Glutamatergic neuron (in vitro differentiated cells): Measurements from ENCODE around the gene MAP1LC3B2. TPM values are rescaled to one million over a fixed set of nuclear protein-coding genes. Genes with fewer than 3 reads are reported as not detected.

ENCODE experiments used
- DNase-seq: peaks from one replicate; pipeline ENCODE4 v3.0.0; 2022
- H3K27ac Mint-ChIP-seq: one replicate; pipeline ENCODE4 v1.8.0; 2020; ENCODE audit warnings: mild to moderate bottlenecking, mixed read lengths, inconsistent platforms; ENCODE audit not compliant: unreplicated experiment
- H3K27me3 Mint-ChIP-seq: one replicate; pipeline ENCODE4 v1.8.0; 2020; ENCODE audit warnings: mild to moderate bottlenecking, moderate library complexity, mixed read lengths, inconsistent platforms; ENCODE audit not compliant: unreplicated experiment
- H3K36me3 Mint-ChIP-seq: one replicate; pipeline ENCODE4 v1.8.0; 2020; ENCODE audit warnings: mild to moderate bottlenecking, mixed read lengths, inconsistent platforms; ENCODE audit not compliant: unreplicated experiment
- H3K4me1 Mint-ChIP-seq: one replicate; pipeline ENCODE4 v1.8.0; 2020; ENCODE audit warnings: mild to moderate bottlenecking, low read depth, mixed read lengths, inconsistent platforms; ENCODE audit not compliant: unreplicated experiment
- H3K4me3 Mint-ChIP-seq: one replicate; pipeline ENCODE4 v1.8.0; 2020; ENCODE audit warnings: mild to moderate bottlenecking, mixed read lengths, inconsistent platforms; ENCODE audit not compliant: unreplicated experiment
- H3K9me3 Mint-ChIP-seq: one replicate; pipeline ENCODE4 v1.8.0; 2020; ENCODE audit warnings: mild to moderate bottlenecking, moderate library complexity, mixed read lengths, inconsistent platforms; ENCODE audit not compliant: unreplicated experiment
- CTCF ChIP-seq: fragments of 200-600 bp; sonication (generic); IDR thresholded peaks from one replicate; pipeline ENCODE4 v1.5.0; 2021; ENCODE audit not compliant: partially characterized antibody, unreplicated experiment
- total RNA-seq: library from RNA; stranded (reverse); fragmentation: NEBNext Ultra II Directional; extraction: Animal tissue kit (Norgen Biotek cat#: 25700); gene quantifications from one replicate; pipeline ENCODE4 v1.2.1, GENCODE V29; 2021; ENCODE audit not compliant: unreplicated experiment

Gene MAP1LC3B2
- total RNA-seq, 1 donor from 2014 or later: 4.4 TPM

GRCh38 chr12:116594325-116595038 lies 35.3 kb downstream of the MAP1LC3B2 start:
- no peak for DNase-seq
- H3K27ac Mint-ChIP-seq: no peak overlapping the region
- no peak for TF ChIP-seq CTCF
- no peaks in the 10 kb centered on the region for H3K36me3 Mint-ChIP-seq
- H3K4me3 Mint-ChIP-seq: no peak overlapping the region
- no peaks in the 10 kb centered on the region for H3K9me3 Mint-ChIP-seq
- peaks cover 6% of the 10 kb centered on the region for H3K4me1 Mint-ChIP-seq
- peaks cover 4% of the 10 kb centered on the region for H3K27me3 Mint-ChIP-seq

- H3K27me3 Mint-ChIP-seq: peaks cover 4% of the 10 kb centered on the region
- H3K4me3 Mint-ChIP-seq: no peak overlapping the region
- DNase-seq: no peak
These were observed 36.0 kb downstream of the MAP1LC3B2 start for GRCh38 chr12:116595186-116595585.

GRCh38 chr12:116595672-116596071 lies 36.5 kb downstream of the MAP1LC3B2 start:
- H3K4me3 Mint-ChIP-seq: no peak overlapping the region
- no peak for DNase-seq
- peaks cover 4% of the 10 kb centered on the region for H3K27me3 Mint-ChIP-seq
- H3K9me3 Mint-ChIP-seq: peaks cover under 1% of the 10 kb centered on the region
- H3K27ac Mint-ChIP-seq: no peak overlapping the region
- no peak for TF ChIP-seq CTCF
- no peaks in the 10 kb centered on the region for H3K36me3 Mint-ChIP-seq
- peaks cover 6% of the 10 kb centered on the region for H3K4me1 Mint-ChIP-seq

More at GRCh38 chr12:116595186-116595585, 36.0 kb downstream of the MAP1LC3B2 start:
- no peaks in the 10 kb centered on the region for H3K36me3 Mint-ChIP-seq
- peaks cover 6% of the 10 kb centered on the region for H3K4me1 Mint-ChIP-seq
- no peaks in the 10 kb centered on the region for H3K9me3 Mint-ChIP-seq
- no peak overlapping the region for H3K27ac Mint-ChIP-seq
- TF ChIP-seq CTCF: no peak

- DNase-seq: no peak
- H3K4me1 Mint-ChIP-seq: peaks cover 6% of the 10 kb centered on the region
- no peak for TF ChIP-seq CTCF
- H3K27me3 Mint-ChIP-seq: peaks cover 4% of the 10 kb centered on the region
- H3K36me3 Mint-ChIP-seq: no peaks in the 10 kb centered on the region
- no peak overlapping the region for H3K27ac Mint-ChIP-seq
- peaks cover 5% of the 10 kb centered on the region for H3K9me3 Mint-ChIP-seq
- H3K4me3 Mint-ChIP-seq: no peak overlapping the region
These were observed 38.7 kb downstream of the MAP1LC3B2 start for GRCh38 chr12:116597886-116598285.
